Motor neuron (in vitro differentiated cells): ENCODE measurements around the gene SPATS1. TPM values are rescaled to one million over a fixed set of nuclear protein-coding genes. Genes with fewer than 3 reads are reported as not detected.

Source experiments
- ATAC-seq, 8 experiments: fragments of 200-7000 bp; cut with Tn5 transposase; replicated peaks in 6 of 8; 2 replicates each; pipeline ENCODE4 v1.8.0; 2021; ENCODE audit warnings: mild to moderate bottlenecking in 8 of 8, moderate library complexity in 8 of 8
- H3K27ac ChIP-seq, 2 donors: fragments of 250-450 bp; sonication (Bioruptor Pico); 2 replicates each; pipeline ENCODE4 v1.9.0; 2021; ENCODE audit warnings: antibody characterized with exemption in 2 of 2, mild to moderate bottlenecking in 2 of 2, moderate library complexity in 1 of 2
- H3K4me1 ChIP-seq, 2 donors: fragments of 250-450 bp; sonication (Bioruptor Pico); replicated peaks in 1 of 2; 2 replicates each; pipeline ENCODE4 v1.6.1; 2021; ENCODE audit warnings: antibody characterized with exemption in 2 of 2, mild to moderate bottlenecking in 2 of 2, moderate library complexity in 1 of 2
- H3K4me3 ChIP-seq, 5 donors: fragments of 250-450 bp; sonication (Bioruptor Pico); 2 replicates each; pipeline ENCODE4 v1.9.0; 2021; ENCODE audit warnings: antibody characterized with exemption in 5 of 5, mild to moderate bottlenecking in 5 of 5, moderate library complexity in 4 of 5
- WGBS, 10 experiments: fragments of 450-650 bp; shearing (Covaris generic); methylation state at CpG; one replicate each; pipeline ENCODE4 v1.0.0; 2022; 5-methylcytosine and 5-hydroxymethylcytosine counted together
- in situ Hi-C, 9 experiments: fragments of 400-800 bp; cut with MboI; loops; one replicate each; pipeline ENCODE4 v1.15.0; 2021; ENCODE audit warnings: low sequenced_read_pairs in 9 of 9, low pct_unique_long_range_greater_than_20kb in 2 of 9; ENCODE audit not compliant: unreplicated experiment in 9 of 9
- total RNA-seq, 8 experiments: library from RNA; unstranded; fragments of 300-600 nt; gene quantifications; 2 replicates each; pipeline versions ENCODE4 v1.2.3 to v1.2.4, GENCODE V29; 2022

The SPATS1 gene
- total RNA-seq, 8 experiments from 2014 or later = not detected

- H3K27ac ChIP-seq = no peak overlapping the region
- whole genome bisulfite sequencing, 10 experiments = 27 to 100% (median 69%) methylated on average over 1 to 4 of the region's 4 CpGs; no CpG with 5 or more reads in 3 of the 10 experiments
- H3K4me3 ChIP-seq = no peak overlapping the region
- in situ Hi-C loops = no loop called here
- H3K4me1 ChIP-seq = no peaks in the 10 kb centered on the region
- ATAC-seq = no peak
Measured at GRCh38 chr6:44355640-44356039, 13.2 kb downstream of the SPATS1 start.

- H3K4me1 ChIP-seq = no peaks in the 10 kb centered on the region
Measured at GRCh38 chr6:44356487-44356886, 14.0 kb downstream of the SPATS1 start.

GRCh38 chr6:44359973-44360372 is 17.5 kb downstream of the SPATS1 start:
- no peak for ATAC-seq
- 0 to 86% (median 76%) methylated on average over 2 to 3 of the region's 3 CpGs; no CpG with 5 or more reads in 1 of the 10 experiments for WGBS, 10 experiments
- in situ Hi-C loops = no loop called here
- Histone ChIP-seq H3K4me3 (no peak overlapping the region), H3K27ac (no peak overlapping the region), H3K4me1 (no peaks in the 10 kb centered on the region)

More at GRCh38 chr6:44356487-44356886, 14.0 kb downstream of the SPATS1 start:
- in situ Hi-C loops = no loop called here
- H3K27ac ChIP-seq = no peak overlapping the region
- WGBS, 10 experiments = 33 to 63% methylated on average over 1 of the region's 1 CpG; no CpG with 5 or more reads in 8 of the 10 experiments
- no peak for ATAC-seq
- no peak overlapping the region for H3K4me3 ChIP-seq

- ATAC-seq = no peak
- in situ Hi-C loops = no loop called here
- 0 to 84% (median 50%) methylated on average over 1 to 6 of the region's 6 CpGs; no CpG with 5 or more reads in 1 of the 10 experiments for WGBS, 10 experiments
- Histone ChIP-seq H3K4me1 (no peaks in the 10 kb centered on the region), H3K4me3 (no peak overlapping the region), H3K27ac (no peak overlapping the region)
Measured at GRCh38 chr6:44361947-44362346, 19.5 kb downstream of the SPATS1 start.

GRCh38 chr6:44363377-44363926 is 21.0 kb downstream of the SPATS1 start:
- no peak overlapping the region for H3K4me3 ChIP-seq
- no peak overlapping the region for H3K27ac ChIP-seq
- WGBS, 10 experiments = 51 to 100% (median 89%) methylated on average over 1 to 3 of the region's 3 CpGs; no CpG with 5 or more reads in 1 of the 10 experiments
- no peak for ATAC-seq
- H3K4me1 ChIP-seq = no peaks in the 10 kb centered on the region
- in situ Hi-C loops = no loop called here

- no peak for ATAC-seq
- in situ Hi-C loops = no loop called here
- no peaks in the 10 kb centered on the region for H3K4me1 ChIP-seq
- H3K4me3 ChIP-seq = no peak overlapping the region
- H3K27ac ChIP-seq = no peak overlapping the region
- 29 to 93% (median 87%) methylated on average over 1 to 3 of the region's 3 CpGs; no CpG with 5 or more reads in 5 of the 10 experiments for WGBS, 10 experiments
Measured at GRCh38 chr6:44366781-44367180, 24.3 kb downstream of the SPATS1 start.

- ATAC-seq = peak in 2 of 8 experiments; percentile 51 to 59
- in situ Hi-C loops = no loop called here
- no peaks in the 10 kb centered on the region for H3K4me1 ChIP-seq
- H3K27ac ChIP-seq = no peak overlapping the region
- WGBS, 10 experiments = 29 to 92% (median 58%) methylated on average over 1 to 2 of the region's 2 CpGs; no CpG with 5 or more reads in 2 of the 10 experiments
- H3K4me3 ChIP-seq = no peak overlapping the region
Measured at GRCh38 chr6:44367681-44368080, 25.2 kb downstream of the SPATS1 start.

- WGBS, 10 experiments = 44 to 100% (median 90%) methylated on average over 1 to 3 of the region's 3 CpGs
- Histone ChIP-seq H3K27ac (no peak overlapping the region), H3K4me1 (no peaks in the 10 kb centered on the region), H3K4me3 (no peak overlapping the region)
- no peak for ATAC-seq
- in situ Hi-C loops = no loop called here
Measured at GRCh38 chr6:44373051-44373450, 30.6 kb downstream of the SPATS1 start.

- ATAC-seq = no peak
- Histone ChIP-seq H3K4me3 (no peak overlapping the region), H3K4me1 (no peaks in the 10 kb centered on the region), H3K27ac (no peak overlapping the region)
- WGBS, 10 experiments = 17 to 88% (median 52%) methylated on average over 1 to 2 of the region's 2 CpGs; no CpG with 5 or more reads in 2 of the 10 experiments
- in situ Hi-C loops = no loop called here
Measured at GRCh38 chr6:44373787-44374186, 31.3 kb downstream of the SPATS1 start.

- in situ Hi-C loops = no loop called here
- 92 to 100% (median 100%) methylated on average over 2 to 3 of the region's 3 CpGs; no CpG with 5 or more reads in 6 of the 10 experiments for WGBS, 10 experiments
- no peak for ATAC-seq
- no peaks in the 10 kb centered on the region for H3K4me1 ChIP-seq
- no peak overlapping the region for H3K27ac ChIP-seq
- H3K4me3 ChIP-seq = no peak overlapping the region
Measured at GRCh38 chr6:44375071-44375470, 32.6 kb downstream of the SPATS1 start.

GRCh38 chr6:44377484-44377883 is 35.0 kb downstream of the SPATS1 start:
- Histone ChIP-seq H3K4me1 (no peaks in the 10 kb centered on the region), H3K4me3 (no peak overlapping the region), H3K27ac (no peak overlapping the region)
- 0 to 90% (median 33%) methylated on average over 1 to 2 of the region's 3 CpGs; no CpG with 5 or more reads in 3 of the 10 experiments for WGBS, 10 experiments
- ATAC-seq = no peak
- in situ Hi-C loops = no loop called here

- no peaks in the 10 kb centered on the region for H3K4me1 ChIP-seq
- H3K4me3 ChIP-seq = no peak overlapping the region
- ATAC-seq = no peak
- no peak overlapping the region for H3K27ac ChIP-seq
- in situ Hi-C loops = no loop called here
- WGBS, 10 experiments = 60 to 100% (median 60%) methylated on average over 1 of the region's 1 CpG; no CpG with 5 or more reads in 7 of the 10 experiments
Measured at GRCh38 chr6:44377971-44378370, 35.5 kb downstream of the SPATS1 start.

GRCh38 chr6:44381739-44382138 is 39.3 kb downstream of the SPATS1 start:
- 0 to 100% (median 85%) methylated on average over 1 to 2 of the region's 2 CpGs; no CpG with 5 or more reads in 3 of the 10 experiments for WGBS, 10 experiments
- ATAC-seq = no peak
- H3K4me1 ChIP-seq = peaks cover 0 to 5% of the 10 kb centered on the region in 2 donors
- in situ Hi-C loops = no loop called here
- no peak overlapping the region for H3K27ac ChIP-seq
- H3K4me3 ChIP-seq = no peak overlapping the region

GRCh38 chr6:44386364-44386928 is 44.0 kb downstream of the SPATS1 start:
- H3K4me1 ChIP-seq = peaks cover 10 to 22% of the 10 kb centered on the region in 2 donors
- in situ Hi-C loops = no loop called here
- H3K27ac ChIP-seq = peak overlapping the region; percentile 93 to 96
- peak in 2 of 8 experiments; percentile 4 to 14 for ATAC-seq
- WGBS, 10 experiments = 48 to 92% (median 77%) methylated on average over 2 to 6 of the region's 6 CpGs
- peak overlapping the region; percentile 72 to 91 (median 78) for H3K4me3 ChIP-seq
